Measurements from ENCODE around the gene POLD3.

- TF ChIP-seq CTCF (IDR thresholded peaks at IDR 0.05) (no peak), POLR2AphosphoS5 (IDR thresholded peaks at IDR 0.05) (peak; percentile 33 to 63 (median 61))
Observed at GRCh38 chr11:74681686-74682651, 89.6 kb downstream of the POLD3 start.

Data from sigmoid colon (tissue), 4 donors.